DMS53 (cell line): ENCODE measurements around the gene VIPR1.

Experiments used
- DNase-seq: peaks from one replicate; lab custom pipeline; 2025; lab: John Stamatoyannopoulos, UW

The VIPR1 gene

GRCh38 chr3:42502429-42503250 lies at the start of gene VIPR1:
Gene VIPR1 (plus strand): TSS chr3:42502643. CDS start chr3:42502736, 93 bp downstream.
- peak; percentile 86 for DNase-seq

- no peak for DNase-seq
These were observed 46.2 kb upstream of the VIPR1 start for GRCh38 chr3:42456211-42456610.

- no peak for DNase-seq
These were observed 43.3 kb upstream of the VIPR1 start for GRCh38 chr3:42459151-42459550.

GRCh38 chr3:42461762-42462161 lies 40.7 kb upstream of the VIPR1 start:
- DNase-seq = no peak

- no peak for DNase-seq
These were observed 39.4 kb upstream of the VIPR1 start for GRCh38 chr3:42463093-42463492.

- no peak for DNase-seq
These were observed 34.3 kb upstream of the VIPR1 start for GRCh38 chr3:42468111-42468510.

GRCh38 chr3:42472555-42472954 lies 29.9 kb upstream of the VIPR1 start:
- DNase-seq = no peak

- DNase-seq = peak; percentile 33
These were observed 29.1 kb upstream of the VIPR1 start for GRCh38 chr3:42473083-42473932.

- peak; percentile 48 for DNase-seq
These were observed 26.0 kb upstream of the VIPR1 start for GRCh38 chr3:42476225-42477125.

- DNase-seq = no peak
These were observed 24.7 kb upstream of the VIPR1 start for GRCh38 chr3:42477696-42478095.

GRCh38 chr3:42478830-42479229 lies 23.6 kb upstream of the VIPR1 start:
- no peak for DNase-seq

- no peak for DNase-seq
These were observed 15.5 kb upstream of the VIPR1 start for GRCh38 chr3:42486814-42487565.

GRCh38 chr3:42488687-42489086 lies 13.8 kb upstream of the VIPR1 start:
- DNase-seq = no peak

GRCh38 chr3:42489116-42489936 lies 13.1 kb upstream of the VIPR1 start:
- peak; percentile 9 for DNase-seq

GRCh38 chr3:42489937-42490227 lies 12.6 kb upstream of the VIPR1 start:
- no peak for DNase-seq

GRCh38 chr3:42490243-42490642 lies 12.2 kb upstream of the VIPR1 start:
- peak; percentile 87 for DNase-seq

GRCh38 chr3:42491881-42492507 lies 10.4 kb upstream of the VIPR1 start:
- DNase-seq = no peak

- no peak for DNase-seq
These were observed 9.8 kb upstream of the VIPR1 start for GRCh38 chr3:42492508-42493080.

GRCh38 chr3:42493126-42493797 lies 9.2 kb upstream of the VIPR1 start:
- no peak for DNase-seq
